ENCODE data around the gene UGT3A2. TPM values are rescaled to one million over a fixed set of nuclear protein-coding genes. Genes with fewer than 3 reads are reported as not detected.

Gene UGT3A2
- total RNA-seq, 1 donor from 2014 or later: 0.88 TPM

- DNase-seq (ENCODE audit: low read depth): no peak
- H3K27me3 ChIP-seq (ENCODE audit: control insufficient read depth, insufficient read depth, low read length): peaks cover 9% of the 10 kb centered on the region
- H3K36me3 ChIP-seq (ENCODE audit: control insufficient read depth, insufficient read depth, low read length): no peaks in the 10 kb centered on the region
- no peak overlapping the region for H3K4me3 ChIP-seq (ENCODE audit: low read depth, low read length)
- TF ChIP-seq CTCF (IDR thresholded peaks at IDR 0.05; ENCODE audit: insufficient read depth, low read length, poor library complexity, severe bottlenecking): no peak
Measured at GRCh38 chr5:36070687-36071571, 4.2 kb upstream of the UGT3A2 start.

- no peak for TF ChIP-seq CTCF (IDR thresholded peaks at IDR 0.05; ENCODE audit: insufficient read depth, low read length, poor library complexity, severe bottlenecking)
- Histone ChIP-seq H3K4me3 (ENCODE audit: low read depth, low read length) (no peak overlapping the region), H3K27me3 (ENCODE audit: control insufficient read depth, insufficient read depth, low read length) (peaks cover 9% of the 10 kb centered on the region), H3K36me3 (ENCODE audit: control insufficient read depth, insufficient read depth, low read length) (no peaks in the 10 kb centered on the region)
- DNase-seq (ENCODE audit: low read depth): no peak
Measured at GRCh38 chr5:36068751-36069281, 2.1 kb upstream of the UGT3A2 start.

GRCh38 chr5:36066001-36066539, 612 bp downstream of the UGT3A2 start:
- DNase-seq (ENCODE audit: low read depth): no peak
- peaks cover 9% of the 10 kb centered on the region for H3K27me3 ChIP-seq (ENCODE audit: control insufficient read depth, insufficient read depth, low read length)
- H3K4me3 ChIP-seq (ENCODE audit: low read depth, low read length): no peak overlapping the region
- no peak for TF ChIP-seq CTCF (IDR thresholded peaks at IDR 0.05; ENCODE audit: insufficient read depth, low read length, poor library complexity, severe bottlenecking)
- H3K36me3 ChIP-seq (ENCODE audit: control insufficient read depth, insufficient read depth, low read length): no peaks in the 10 kb centered on the region

GRCh38 chr5:36060420-36060887, 6.2 kb downstream of the UGT3A2 start:
- no peak for TF ChIP-seq CTCF (IDR thresholded peaks at IDR 0.05; ENCODE audit: insufficient read depth, low read length, poor library complexity, severe bottlenecking)
- no peak overlapping the region for H3K4me3 ChIP-seq (ENCODE audit: low read depth, low read length)
- H3K27me3 ChIP-seq (ENCODE audit: control insufficient read depth, insufficient read depth, low read length): no peaks in the 10 kb centered on the region
- H3K36me3 ChIP-seq (ENCODE audit: control insufficient read depth, insufficient read depth, low read length): no peaks in the 10 kb centered on the region
- no peak for DNase-seq (ENCODE audit: low read depth)

GRCh38 chr5:36059571-36060419, 6.9 kb downstream of the UGT3A2 start:
- no peak overlapping the region for H3K4me3 ChIP-seq (ENCODE audit: low read depth, low read length)
- no peak for TF ChIP-seq CTCF (IDR thresholded peaks at IDR 0.05; ENCODE audit: insufficient read depth, low read length, poor library complexity, severe bottlenecking)
- no peaks in the 10 kb centered on the region for H3K27me3 ChIP-seq (ENCODE audit: control insufficient read depth, insufficient read depth, low read length)
- H3K36me3 ChIP-seq (ENCODE audit: control insufficient read depth, insufficient read depth, low read length): no peaks in the 10 kb centered on the region
- DNase-seq (ENCODE audit: low read depth): no peak

Data from kidney epithelial cell (primary cell).